GM12872 (cell line): ENCODE data around the gene SLC39A5.

Experiments
- TF ChIP-seq, protein P1 (sequence below): IDR thresholded peaks from 3 replicates; pipeline ENCODE4 v1.5.1; 2011; ENCODE audit warnings: low read depth, mild to moderate bottlenecking, low read length, moderate library complexity; ENCODE audit not compliant: insufficient read depth

SLC39A5 gene

DNA sequence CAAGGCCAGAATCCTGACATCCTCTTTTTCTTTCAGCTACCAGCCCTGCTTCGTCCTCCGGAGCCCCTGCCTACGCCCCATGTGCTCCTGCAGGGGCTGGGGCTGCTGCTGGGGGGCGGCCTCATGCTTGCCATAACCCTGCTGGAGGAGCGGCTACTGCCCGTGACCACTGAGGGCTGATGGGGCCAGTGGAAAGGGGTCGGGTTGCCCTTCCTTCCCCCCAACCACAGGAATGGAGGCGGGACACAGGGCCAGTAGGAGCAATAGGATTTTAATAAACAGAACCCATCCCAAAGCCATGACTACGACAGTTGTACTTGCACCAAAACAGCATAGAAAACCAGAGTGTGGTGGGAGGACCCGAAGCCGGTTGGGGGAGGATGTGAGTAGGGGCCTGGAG is 7.7 kb downstream of the SLC39A5 start:
- TF ChIP-seq, protein P1, sequence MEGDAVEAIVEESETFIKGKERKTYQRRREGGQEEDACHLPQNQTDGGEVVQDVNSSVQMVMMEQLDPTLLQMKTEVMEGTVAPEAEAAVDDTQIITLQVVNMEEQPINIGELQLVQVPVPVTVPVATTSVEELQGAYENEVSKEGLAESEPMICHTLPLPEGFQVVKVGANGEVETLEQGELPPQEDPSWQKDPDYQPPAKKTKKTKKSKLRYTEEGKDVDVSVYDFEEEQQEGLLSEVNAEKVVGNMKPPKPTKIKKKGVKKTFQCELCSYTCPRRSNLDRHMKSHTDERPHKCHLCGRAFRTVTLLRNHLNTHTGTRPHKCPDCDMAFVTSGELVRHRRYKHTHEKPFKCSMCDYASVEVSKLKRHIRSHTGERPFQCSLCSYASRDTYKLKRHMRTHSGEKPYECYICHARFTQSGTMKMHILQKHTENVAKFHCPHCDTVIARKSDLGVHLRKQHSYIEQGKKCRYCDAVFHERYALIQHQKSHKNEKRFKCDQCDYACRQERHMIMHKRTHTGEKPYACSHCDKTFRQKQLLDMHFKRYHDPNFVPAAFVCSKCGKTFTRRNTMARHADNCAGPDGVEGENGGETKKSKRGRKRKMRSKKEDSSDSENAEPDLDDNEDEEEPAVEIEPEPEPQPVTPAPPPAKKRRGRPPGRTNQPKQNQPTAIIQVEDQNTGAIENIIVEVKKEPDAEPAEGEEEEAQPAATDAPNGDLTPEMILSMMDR = no peak

DNA sequence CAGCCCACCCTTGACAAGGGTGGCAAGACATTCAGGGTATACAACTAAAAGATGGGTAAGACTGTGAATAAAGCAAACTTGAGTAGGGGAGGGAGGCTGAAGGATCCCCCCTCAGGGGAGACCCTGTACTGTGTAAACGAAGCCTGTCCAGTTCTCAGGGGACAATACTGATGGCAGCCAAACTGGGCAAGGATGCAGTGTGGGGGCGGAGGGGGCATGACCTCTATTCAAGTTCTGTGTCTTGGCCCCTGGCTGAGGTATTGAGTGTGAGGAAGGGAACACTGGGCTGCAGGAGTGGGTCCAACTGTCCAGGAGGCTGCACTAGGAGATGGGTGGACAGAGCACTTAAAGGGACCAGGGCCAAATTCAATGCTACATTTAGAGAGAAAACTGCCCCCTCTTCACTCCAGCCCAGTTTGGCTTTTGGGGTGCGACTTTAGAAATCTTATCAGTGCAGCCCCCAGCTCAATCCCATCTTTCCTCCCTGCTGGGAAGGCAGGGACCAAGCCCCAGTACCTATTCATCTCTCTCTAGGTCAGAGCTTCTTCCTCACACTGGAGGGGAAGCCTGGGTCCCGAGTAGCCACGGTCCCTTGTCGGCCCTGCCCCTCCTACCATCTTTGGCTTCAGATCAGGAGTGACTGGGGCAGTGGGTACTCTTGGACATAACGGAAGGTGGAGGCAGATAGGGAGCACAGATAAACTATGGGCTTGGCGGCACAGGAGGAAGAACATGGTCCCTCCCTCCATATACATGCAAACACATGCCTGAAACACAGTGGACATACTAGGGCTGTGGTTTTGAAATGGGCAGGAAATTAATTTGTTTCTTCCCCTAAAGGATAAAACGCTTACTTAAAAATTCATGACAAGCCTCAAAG is 11.8 kb downstream of the SLC39A5 start:
- TF ChIP-seq, protein P1 = no peak

DNA sequence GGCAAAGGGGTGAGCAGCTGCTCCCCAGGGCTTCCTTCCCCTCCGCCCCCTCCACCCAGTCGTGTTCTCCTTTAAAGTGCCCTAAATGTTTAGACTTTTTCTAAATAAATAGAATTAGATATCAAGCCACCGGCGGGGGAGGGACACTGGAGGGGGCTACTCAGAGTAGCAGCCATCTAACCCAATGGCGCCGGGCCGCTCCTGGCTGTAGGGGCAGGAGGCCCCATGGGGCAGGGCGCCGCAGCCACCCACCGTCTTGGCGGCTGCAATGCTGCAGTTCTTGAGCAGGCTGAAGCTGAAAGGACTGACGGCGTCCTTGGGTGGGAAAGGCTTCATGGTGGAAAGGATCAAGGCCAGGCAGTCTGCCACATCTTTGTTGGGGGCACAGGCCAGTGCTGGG is 13.1 kb downstream of the SLC39A5 start:
- TF ChIP-seq, protein P1 = no peak

DNA sequence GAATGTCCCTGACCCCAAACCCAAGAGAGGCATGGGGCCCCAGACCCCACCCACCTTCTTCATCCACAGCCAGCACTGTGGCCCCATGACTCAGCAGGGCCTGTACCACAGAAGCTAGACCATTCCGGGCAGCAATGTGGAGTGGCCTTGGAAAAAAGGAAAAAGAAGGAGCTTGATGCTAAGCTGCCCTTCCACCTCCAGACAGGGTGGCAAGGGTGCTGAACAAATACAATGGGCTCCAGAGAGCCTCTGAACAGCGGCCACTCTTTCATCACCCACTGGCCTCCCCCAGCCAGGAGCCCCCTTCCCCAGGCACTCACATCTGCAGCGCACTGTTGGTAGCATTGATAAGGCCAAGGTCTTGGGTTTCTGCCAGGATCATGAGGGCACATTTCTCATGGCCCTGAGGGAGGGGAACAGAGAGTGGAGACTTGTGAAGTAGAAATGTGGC is 13.9 kb downstream of the SLC39A5 start:
- TF ChIP-seq, protein P1 = no peak

DNA sequence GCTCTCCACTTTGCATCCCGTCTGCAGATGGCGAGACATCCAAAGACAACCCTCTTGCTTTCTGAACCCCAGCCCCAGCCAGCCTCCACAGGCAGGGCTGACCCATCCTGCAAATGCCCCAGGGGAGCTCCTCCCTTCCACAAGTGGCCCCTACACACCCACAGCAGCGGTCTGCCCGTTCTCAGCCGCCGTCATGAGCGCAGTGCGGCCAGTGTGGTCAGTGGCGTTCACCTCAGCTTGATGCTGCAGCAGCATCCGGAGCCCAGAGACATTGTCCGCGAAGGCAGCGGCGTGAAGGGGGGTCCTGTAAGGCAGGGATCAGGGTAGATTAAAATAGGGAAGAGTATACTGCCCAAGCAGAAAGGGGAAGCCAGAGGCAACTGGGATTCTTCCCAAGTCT is 14.6 kb downstream of the SLC39A5 start:
- TF ChIP-seq, protein P1 = no peak

DNA sequence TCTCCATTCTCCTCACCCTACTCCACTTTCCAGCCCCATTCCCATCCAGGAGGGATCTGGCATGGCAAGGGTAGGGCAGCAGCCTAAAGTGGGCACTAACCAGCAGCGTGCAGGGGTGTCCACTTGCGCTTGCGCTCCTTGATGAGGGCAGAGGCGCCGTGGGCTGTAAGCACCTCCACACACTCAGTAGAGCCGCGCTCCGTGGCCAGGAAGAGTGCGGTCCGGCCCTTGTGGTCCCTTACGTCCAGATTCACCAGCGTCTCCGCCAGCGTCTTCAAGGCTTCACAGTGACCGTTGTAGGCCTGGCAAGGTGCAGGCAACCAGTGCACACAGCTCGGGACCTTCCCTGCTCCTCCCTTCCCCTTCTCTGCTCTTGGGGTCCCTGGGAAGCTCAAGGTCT is 18.1 kb downstream of the SLC39A5 start:
- TF ChIP-seq, protein P1 = no peak

DNA sequence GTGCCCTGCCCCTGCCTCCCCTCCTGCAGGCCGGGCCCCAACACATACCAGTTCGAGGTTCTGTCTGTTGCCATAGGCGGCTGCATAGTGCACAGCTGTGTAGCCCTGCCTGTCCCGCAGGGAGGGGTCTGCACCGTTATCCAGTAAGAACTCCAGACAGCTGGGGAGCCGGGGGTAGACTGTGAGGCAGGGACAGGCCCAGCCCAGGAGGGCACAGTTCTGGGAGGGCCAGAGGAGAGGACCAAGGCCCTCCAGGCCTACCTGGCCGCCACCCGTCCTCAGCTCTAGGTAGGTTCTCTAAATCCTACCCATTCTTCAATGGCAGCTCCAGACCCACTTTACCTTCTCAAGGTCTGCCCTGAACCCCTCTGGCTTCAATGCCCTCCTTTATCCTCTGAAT is 18.9 kb downstream of the SLC39A5 start:
- TF ChIP-seq, protein P1 = no peak
